HEK293 (cell line): ENCODE results near the gene LRRC53.

Source experiments
- CTCF ChIA-PET: fragments of 350-600 bp; formaldehyde crosslinking; extraction: SDS; loops from one replicate; lab custom pipeline; 2021; ENCODE audit warnings: antibody characterized with exemption; lab: Yijun Ruan, JAX
- POLR2A ChIA-PET: fragments of 300-600 bp; formaldehyde crosslinking; extraction: SDS; loops from one replicate; lab custom pipeline; 2020; ENCODE audit warnings: antibody characterized with exemption, inconsistent platforms; lab: Yijun Ruan, JAX
- H3K27ac ChIP-seq: fragments of 200-500 bp; sonication (Bioruptor generic); 2 replicates; pipeline ENCODE4 v1.5.1; 2014; ENCODE audit warnings: low read depth, low read length, control low read depth, inconsistent platforms; ENCODE audit errors: extremely low read depth
- H3K36me3 ChIP-seq, 2 experiments: fragments of 200-500 bp in 1 of 2; sonication (Bioruptor generic) in 1 of 2; 1 replicate in 1 of 2; 2 replicates in 1 of 2; pipeline ENCODE4 v1.5.1; 2014 to 2017; ENCODE audit warnings: inconsistent platforms in 2 of 2, low read length in 2 of 2; ENCODE audit not compliant: control insufficient read depth in 2 of 2, insufficient read depth in 1 of 2
- H3K4me1 ChIP-seq: fragments of 200-500 bp; sonication (Bioruptor generic); 2 replicates; pipeline ENCODE4 v1.5.1; 2014; ENCODE audit warnings: mild to moderate bottlenecking, low read length, inconsistent platforms; ENCODE audit not compliant: control insufficient read depth, insufficient read depth
- H3K4me3 ChIP-seq: 2 replicates; pipeline ENCODE4 v1.5.1; 2011; ENCODE audit warnings: low read depth, mild to moderate bottlenecking, control low read depth, low read length, moderate library complexity
- H3K9me3 ChIP-seq: fragments of 200-500 bp; sonication (Bioruptor generic); 2 replicates; pipeline ENCODE4 v1.5.1; 2014; ENCODE audit warnings: low read depth, low read length, inconsistent platforms; ENCODE audit not compliant: control insufficient read depth, insufficient read depth
- HOXA7 ChIP-seq: sonication (generic); formaldehyde crosslinking; IDR thresholded peaks from 2 replicates; pipeline ENCODE4 v1.8.1; 2022; ENCODE audit warnings: missing genetic modification reagents, borderline replicate concordance
- IKZF3 ChIP-seq: fragments of 450-650 bp; IDR thresholded peaks from 2 replicates; pipeline ENCODE4 v1.5.0; 2018; ENCODE audit warnings: missing biosample characterization, mild to moderate bottlenecking, missing genetic modification characterization, moderate library complexity
- KLF1 ChIP-seq: fragments of 450-650 bp; formaldehyde crosslinking; IDR thresholded peaks from 2 replicates; pipeline ENCODE4 v1.5.1; 2016; ENCODE audit warnings: missing biosample characterization, missing genetic modification characterization
- KLF17 ChIP-seq: fragments of 450-650 bp; formaldehyde crosslinking; IDR thresholded peaks from 2 replicates; pipeline ENCODE4 v1.5.1; 2016; ENCODE audit warnings: missing biosample characterization, missing genetic modification characterization
- KLF9 ChIP-seq: fragments of 450-650 bp; formaldehyde crosslinking; IDR thresholded peaks from 2 replicates; pipeline ENCODE4 v1.5.1; 2016; ENCODE audit warnings: missing biosample characterization, missing genetic modification characterization, low read depth
- TRIM28 ChIP-seq: IDR thresholded peaks from 2 replicates; pipeline ENCODE4 v1.6.1; 2011; ENCODE audit warnings: low read length, control low read depth, borderline replicate concordance
- ZBTB8A ChIP-seq: fragments of 450-650 bp; formaldehyde crosslinking; IDR thresholded peaks from 2 replicates; pipeline ENCODE4 v1.5.1; 2016; ENCODE audit warnings: missing biosample characterization, missing genetic modification characterization
- ZFP37 ChIP-seq: fragments of 450-650 bp; formaldehyde crosslinking; IDR thresholded peaks from 2 replicates; pipeline ENCODE4 v1.5.1; 2016; ENCODE audit warnings: missing biosample characterization, missing genetic modification characterization
- ZFP41 ChIP-seq: fragments of 450-650 bp; formaldehyde crosslinking; IDR thresholded peaks from 2 replicates; pipeline ENCODE4 v1.5.1; 2016; ENCODE audit warnings: missing biosample characterization, missing genetic modification characterization, borderline replicate concordance
- ZNF133 ChIP-seq: fragments of 450-650 bp; formaldehyde crosslinking; IDR thresholded peaks from 2 replicates; pipeline ENCODE4 v1.5.1; 2016; ENCODE audit warnings: missing biosample characterization, missing genetic modification characterization
- ZNF155 ChIP-seq: fragments of 450-650 bp; formaldehyde crosslinking; IDR thresholded peaks from 2 replicates; pipeline ENCODE4 v1.5.1; 2016; ENCODE audit warnings: missing biosample characterization, missing genetic modification characterization
- ZNF211 ChIP-seq: fragments of 450-650 bp; formaldehyde crosslinking; IDR thresholded peaks from 2 replicates; pipeline ENCODE4 v1.5.1; 2016; ENCODE audit warnings: low read depth, missing biosample characterization, missing genetic modification characterization
- ZNF214 ChIP-seq: fragments of 450-650 bp; formaldehyde crosslinking; IDR thresholded peaks from 2 replicates; pipeline ENCODE4 v1.5.1; 2017; ENCODE audit warnings: missing biosample characterization, mild to moderate bottlenecking, missing genetic modification characterization, borderline replicate concordance
- ZNF341 ChIP-seq: fragments of 450-650 bp; formaldehyde crosslinking; IDR thresholded peaks from 2 replicates; pipeline ENCODE4; 2016; ENCODE audit warnings: low read depth, missing biosample characterization, missing genetic modification characterization
- ZNF354C ChIP-seq: fragments of 450-650 bp; formaldehyde crosslinking; IDR thresholded peaks from 2 replicates; pipeline ENCODE4 v1.5.1; 2016; ENCODE audit warnings: missing biosample characterization, missing genetic modification characterization, low read depth, borderline replicate concordance
- ZNF501 ChIP-seq: fragments of 450-650 bp; formaldehyde crosslinking; IDR thresholded peaks from 2 replicates; pipeline ENCODE4 v1.5.1; 2016; ENCODE audit warnings: missing biosample characterization, missing genetic modification characterization
- ZNF623 ChIP-seq: fragments of 450-650 bp; formaldehyde crosslinking; IDR thresholded peaks from 2 replicates; pipeline ENCODE4 v1.5.1; 2016; ENCODE audit warnings: missing biosample characterization, missing genetic modification characterization
- ZNF624 ChIP-seq: fragments of 450-650 bp; formaldehyde crosslinking; IDR thresholded peaks from 2 replicates; pipeline ENCODE4 v1.5.1; 2017; ENCODE audit warnings: missing biosample characterization, missing genetic modification characterization
- ZNF660 ChIP-seq: fragments of 450-650 bp; IDR thresholded peaks from 2 replicates; pipeline ENCODE4 v1.5.1; 2018; ENCODE audit warnings: missing biosample characterization, mild to moderate bottlenecking, missing genetic modification characterization

LRRC53 gene

GRCh38 chr1:74420467-74420866 is 91.9 kb downstream of the LRRC53 start:
- ChIA-PET POLR2A (no interaction called here), CTCF (no interaction called here)
- TF ChIP-seq ZNF354C (tag by site-specific recombination): no peak
- TF ChIP-seq TRIM28: no peak
- TF ChIP-seq KLF9 (tag by site-specific recombination): no peak
- TF ChIP-seq ZNF211 (tag by site-specific recombination): no peak
- no peak for TF ChIP-seq ZNF155 (tag by site-specific recombination)
- no peak for TF ChIP-seq ZNF133 (tag by site-specific recombination)
- TF ChIP-seq HOXA7: no peak
- no peak for TF ChIP-seq KLF17 (tag by site-specific recombination)
- no peak for TF ChIP-seq ZBTB8A
- TF ChIP-seq ZFP37 (tag by site-specific recombination): no peak
- no peak for TF ChIP-seq ZNF623
- no peak for TF ChIP-seq ZFP41
- no peak for TF ChIP-seq ZNF501 (tag by site-specific recombination)
- TF ChIP-seq IKZF3: no peak
- no peak for TF ChIP-seq KLF1 (tag by site-specific recombination)
- TF ChIP-seq ZNF341 (tag by site-specific recombination): no peak
- TF ChIP-seq ZNF214: no peak
- TF ChIP-seq ZNF660: no peak
- no peak for TF ChIP-seq ZNF624 (tag by site-specific recombination)

More at GRCh38 chr1:74420467-74420866, 91.9 kb downstream of the LRRC53 start:
- Histone ChIP-seq H3K27ac (no peak overlapping the region), H3K36me3 (no peaks in the 10 kb centered on the region), H3K9me3 (no peaks in the 10 kb centered on the region), H3K4me3 (no peak overlapping the region), H3K4me1 (no peaks in the 10 kb centered on the region)
